Thoracic aorta (tissue), 2 donors: ENCODE measurements around the gene TSFM. TPM values are rescaled to one million over a fixed set of nuclear protein-coding genes. Genes with fewer than 3 reads are reported as not detected.

Source experiments
- ATAC-seq: fragments of 150-250 bp; one replicate; pipeline ENCODE4 v1.8.0; 2017; ENCODE audit warnings: low read depth; ENCODE audit not compliant: insufficient number of reproducible peaks, low FRiP score
- DNase-seq: peaks from one replicate; pipeline ENCODE4 v3.0.0-alpha.2; 2020; ENCODE audit warnings: low spot score
- H3K27ac ChIP-seq, 2 donors: fragments of 200-600 bp; sonication (generic); 1 replicate in 1 of 2; 2 replicates in 1 of 2; pipeline ENCODE4 v1.5.1; 2016; ENCODE audit warnings: mild to moderate bottlenecking in 2 of 2, moderate library complexity in 2 of 2
- H3K27me3 ChIP-seq: fragments of 200-600 bp; sonication (generic); replicated peaks from 2 replicates; pipeline ENCODE4 v1.6.0; 2016; ENCODE audit warnings: mild to moderate bottlenecking; ENCODE audit not compliant: insufficient read depth
- H3K36me3 ChIP-seq: fragments of 200-600 bp; sonication (generic); one replicate; pipeline ENCODE4 v1.5.1; 2016
- H3K4me1 ChIP-seq, 2 donors: fragments of 200-600 bp; sonication (generic); 1 replicate in 1 of 2; 2 replicates in 1 of 2; pipeline versions ENCODE4 v1.5.1 to v1.6.0; 2016; ENCODE audit warnings: low read depth in 2 of 2, mild to moderate bottlenecking in 1 of 2; ENCODE audit not compliant: control insufficient read depth in 1 of 2
- H3K4me3 ChIP-seq: fragments of 200-600 bp; sonication (generic); 2 replicates; pipeline ENCODE4 v1.5.1; 2016; ENCODE audit warnings: mild to moderate bottlenecking
- H3K9me3 ChIP-seq: fragments of 200-600 bp; sonication (generic); 2 replicates; pipeline ENCODE4 v1.5.1; 2016
- CTCF ChIP-seq: fragments of 200-600 bp; sonication (generic); IDR thresholded peaks from one replicate; pipeline ENCODE4 v1.5.1; 2019; ENCODE audit warnings: antibody characterized with exemption
- total RNA-seq, 2 donors: library from RNA; depleted of rRNA; stranded (reverse); fragments of >200 nt; gene quantifications; one replicate each; pipeline versions ENCODE4 v1.1.0 to v1.2.3, GENCODE V29; 2016

TSFM gene
- total RNA-seq, 2 donors from 2014 or later, result 15.4 to 19.3 TPM

- H3K27ac ChIP-seq, result peak overlapping the region; percentile 100
- no peaks in the 10 kb centered on the region for H3K36me3 ChIP-seq
- TF ChIP-seq CTCF, result no peak
- DNase-seq (peak; percentile 73), ATAC-seq (peak; percentile 46)
- H3K4me1 ChIP-seq, result peaks cover 49 to 55% of the 10 kb centered on the region in 2 donors
- H3K4me3 ChIP-seq, result peak overlapping the region; percentile 98
- no peaks in the 10 kb centered on the region for H3K9me3 ChIP-seq
- H3K27me3 ChIP-seq, result no peaks in the 10 kb centered on the region
Observed at GRCh38 chr12:57844709-57845477, 62.3 kb downstream of the TSFM start.

GRCh38 chr12:57845478-57846284, 63.1 kb downstream of the TSFM start:
- TF ChIP-seq CTCF, result no peak
- Histone ChIP-seq H3K4me1 (peaks cover 45 to 55% of the 10 kb centered on the region in 2 donors), H3K9me3 (no peaks in the 10 kb centered on the region), H3K27me3 (no peaks in the 10 kb centered on the region), H3K4me3 (peak overlapping the region; percentile 98), H3K27ac (peak overlapping the region; percentile 100), H3K36me3 (no peaks in the 10 kb centered on the region)
- ATAC-seq (peak; percentile 5), DNase-seq (no peak)

GRCh38 chr12:57846285-57846576, 63.6 kb downstream of the TSFM start:
- H3K4me1 ChIP-seq, result peaks cover 44 to 55% of the 10 kb centered on the region in 2 donors
- H3K27me3 ChIP-seq, result no peaks in the 10 kb centered on the region
- H3K4me3 ChIP-seq, result peak overlapping the region; percentile 98
- no peaks in the 10 kb centered on the region for H3K9me3 ChIP-seq
- H3K36me3 ChIP-seq, result no peaks in the 10 kb centered on the region
- ATAC-seq (no peak), DNase-seq (no peak)
- peak overlapping the region; percentile 100 for H3K27ac ChIP-seq
- no peak for TF ChIP-seq CTCF

- H3K27me3 ChIP-seq, result no peaks in the 10 kb centered on the region
- H3K4me1 ChIP-seq, result peaks cover 44 to 55% of the 10 kb centered on the region in 2 donors
- ATAC-seq (peak; percentile 71), DNase-seq (peak; percentile 100)
- peak within 1 kb of the TSS; percentile 100 for H3K27ac ChIP-seq
- peak within 1 kb of the TSS; percentile 98 for H3K4me3 ChIP-seq
- TF ChIP-seq CTCF, result peak; percentile 26
- H3K36me3 ChIP-seq, result no peaks in the 10 kb centered on the region
- no peaks in the 10 kb centered on the region for H3K9me3 ChIP-seq
Observed at GRCh38 chr12:57846577-57847319, 64.2 kb downstream of the TSFM start, which contains the start of gene CTDSP2. TSS of gene CTDSP2 (minus strand) at chr12:57846729. CDS start at chr12:57846435, 294 bp downstream.

Other genes starting within 250 kb of the TSFM start
- gene DCTN2, start 235.6 kb upstream of the TSFM start, total RNA-seq, result 100 to 1,000 TPM; 101 to 153 TPM
- 1 to 10 TPM in 1 of 2 donors, under 1 TPM in 1; 0.81 to 2.7 TPM for gene KIF5A, start 232.7 kb upstream of the TSFM start, total RNA-seq
- 10 to 100 TPM; 33.4 to 39.9 TPM for gene PIP4K2C, start 191.6 kb upstream of the TSFM start, total RNA-seq
- gene DTX3, start 178.0 kb upstream of the TSFM start, total RNA-seq, result 10 to 100 TPM; 37.9 to 55.1 TPM
- 10 to 100 TPM; 73.8 to 77.0 TPM for gene ARHGEF25, start 171.4 kb upstream of the TSFM start, total RNA-seq
- gene B4GALNT1, start 149.6 kb upstream of the TSFM start, total RNA-seq, result 10 to 100 TPM in 1 of 2 donors, 1 to 10 TPM in 1; 4.0 to 11.0 TPM
- gene OS9, start 88.7 kb upstream of the TSFM start, total RNA-seq, result 100 to 1,000 TPM; 253 to 381 TPM
- 1 to 10 TPM; 1.2 to 3.5 TPM for gene AGAP2, start 44.0 kb upstream of the TSFM start, total RNA-seq
- 100 to 1,000 TPM in 1 of 2 donors, 10 to 100 TPM in 1; 58.8 to 115 TPM for gene TSPAN31, start 37.7 kb upstream of the TSFM start, total RNA-seq
- 10 to 100 TPM; 52.3 to 72.8 TPM for gene CDK4, start 30.5 kb upstream of the TSFM start, total RNA-seq
- 10 to 100 TPM in 1 of 2 donors, 1 to 10 TPM in 1; 8.8 to 11.2 TPM for gene MARCHF9, start 27.7 kb upstream of the TSFM start, total RNA-seq
- 1 to 10 TPM in 1 of 2 donors, under 1 TPM in 1; 0.81 to 2.2 TPM for gene CYP27B1, start 15.7 kb upstream of the TSFM start, total RNA-seq
- gene METTL1, start 10.7 kb upstream of the TSFM start, total RNA-seq, result 10 to 100 TPM; 10.4 to 13.5 TPM
- gene EEF1AKMT3, start 10.2 kb upstream of the TSFM start, total RNA-seq, result 1 to 10 TPM; 7.0 to 9.7 TPM
- 10 to 100 TPM in 1 of 2 donors, 1 to 10 TPM in 1; 2.2 to 15.3 TPM for gene AVIL, start 35.9 kb downstream of the TSFM start, total RNA-seq
- 100 to 1,000 TPM; 170 to 222 TPM for gene CTDSP2, start 63.9 kb downstream of the TSFM start, total RNA-seq
- gene ATP23, start 158.8 kb downstream of the TSFM start, total RNA-seq, result 1 to 10 TPM; 4.4 to 7.4 TPM